IMR-90 (cell line): Measurements from ENCODE around the gene SMG5.

ENCODE experiments used
- CTCF ChIP-seq: conservative IDR thresholded peaks from 2 replicates; pipeline ENCODE4 v1.5.1; 2012; ENCODE audit warnings: mild to moderate bottlenecking, low read depth, low read length, improper control_type of control experiment
- MXI1 ChIP-seq: IDR thresholded peaks from 2 replicates; pipeline ENCODE4 v1.6.1; 2012; ENCODE audit warnings: low read depth, mild to moderate bottlenecking, low read length, moderate library complexity, borderline replicate concordance
- POLR2A ChIP-seq: IDR thresholded peaks from 2 replicates; pipeline ENCODE4 v1.6.1; 2012; ENCODE audit warnings: mild to moderate bottlenecking, low read depth, low read length
- RAD21 ChIP-seq: IDR thresholded peaks from 2 replicates; pipeline ENCODE4 v1.6.1; 2012; ENCODE audit warnings: low read length, improper control_type of control experiment
- RCOR1 ChIP-seq: IDR thresholded peaks from 2 replicates; pipeline ENCODE4 v1.6.1; 2012; ENCODE audit warnings: mild to moderate bottlenecking, low read length, improper control_type of control experiment; ENCODE audit not compliant: insufficient replicate concordance
- SMC3 ChIP-seq: fragments of 150-350 bp; IDR thresholded peaks from 2 replicates; pipeline ENCODE4 v1.6.1; 2016; ENCODE audit warnings: low read depth, mild to moderate bottlenecking, antibody characterized with exemption, low read length, moderate library complexity

- TF ChIP-seq RAD21 (no peak), MXI1 (no peak), CTCF (no peak), POLR2A (no peak), SMC3 (no peak), RCOR1 (no peak)
Measured at GRCh38 chr1:156217871-156218270, 64.8 kb downstream of the SMG5 start.
